GM19463 (cell line): ENCODE measurements around the gene RASIP1.

Experiments used
- ATAC-seq: cut with Tn5 transposase; IDR thresholded peaks from one replicate; pipeline ENCODE4 v1.9.1; 2021; ENCODE audit warnings: mild to moderate bottlenecking, moderate library complexity; ENCODE audit not compliant: unreplicated experiment

Gene RASIP1

GRCh38 chr19:48676487-48676886, 63.9 kb downstream of the RASIP1 start:
- ATAC-seq, result no peak

DNA sequence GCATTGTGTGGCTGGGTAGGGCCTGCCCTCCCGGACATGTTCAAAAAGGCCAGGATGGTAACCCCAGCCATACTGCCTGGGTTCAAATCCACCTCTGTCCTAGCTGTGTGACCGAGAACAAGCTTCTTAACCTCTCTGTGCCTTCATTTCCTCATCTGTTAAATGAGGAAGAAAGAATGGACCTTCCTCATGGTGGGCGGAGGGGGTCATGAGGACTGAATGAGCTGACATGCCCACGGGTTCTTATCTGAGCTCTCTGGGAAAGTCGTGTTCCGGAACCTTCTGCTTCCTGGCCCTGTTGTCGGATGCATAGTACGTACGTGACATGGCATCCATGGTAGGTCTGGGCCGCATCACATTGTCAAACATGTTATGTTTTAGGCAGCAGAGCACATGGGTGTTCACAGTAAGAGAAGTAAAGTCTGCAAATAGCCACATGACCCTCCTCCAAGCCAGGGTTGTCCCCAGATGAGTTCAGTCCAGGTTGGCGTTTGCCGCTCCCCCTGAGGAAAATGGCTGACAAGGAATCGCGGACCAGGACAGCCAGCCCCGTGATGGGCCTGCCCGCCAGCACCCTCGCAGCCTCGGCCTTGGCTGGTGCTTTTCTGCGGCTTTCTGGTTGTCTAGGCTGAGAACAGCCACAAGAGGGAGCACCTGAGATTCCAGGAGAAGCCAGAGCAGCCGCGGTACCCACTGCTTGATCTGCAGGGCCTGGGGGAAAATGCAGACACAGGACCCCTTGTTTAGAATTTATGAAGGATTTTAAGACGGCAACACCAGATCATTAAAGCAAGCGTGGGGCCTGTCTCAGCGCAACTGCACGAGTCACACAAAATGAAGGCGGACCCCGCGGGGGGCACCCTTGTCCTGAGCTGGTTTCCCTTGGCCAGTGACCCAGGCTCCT, 65.2 kb downstream of the RASIP1 start:
- no peak for ATAC-seq

DNA sequence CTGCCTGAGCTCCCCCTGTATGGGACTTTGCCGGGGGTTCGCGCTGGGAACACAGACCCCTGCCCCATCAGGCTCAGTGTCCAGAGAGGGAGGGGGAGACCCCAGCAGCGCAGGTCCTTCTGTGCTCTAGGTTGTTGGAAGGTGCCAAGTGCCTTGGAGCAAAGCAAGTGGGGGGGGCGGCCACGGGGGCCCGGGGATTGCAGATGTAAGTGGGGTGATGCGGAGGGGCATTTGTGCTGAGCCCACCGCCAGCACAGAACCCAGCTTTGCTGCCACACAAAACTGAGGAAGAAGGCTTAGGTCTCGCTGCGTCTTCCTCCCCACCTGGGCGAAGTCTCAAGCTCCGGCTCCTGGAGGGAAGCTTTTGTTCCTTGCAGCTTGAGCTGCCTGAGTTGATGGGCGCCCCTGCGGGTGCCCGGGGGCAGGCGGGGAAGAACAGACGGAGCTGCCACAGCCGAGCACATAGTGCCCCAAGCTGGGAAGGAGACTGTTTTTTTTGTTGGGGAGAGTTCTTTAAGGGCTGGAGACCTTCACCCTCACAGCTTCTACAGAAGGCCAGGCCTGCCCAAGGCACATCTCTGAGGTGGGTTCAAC, 66.1 kb downstream of the RASIP1 start:
- no peak for ATAC-seq

DNA sequence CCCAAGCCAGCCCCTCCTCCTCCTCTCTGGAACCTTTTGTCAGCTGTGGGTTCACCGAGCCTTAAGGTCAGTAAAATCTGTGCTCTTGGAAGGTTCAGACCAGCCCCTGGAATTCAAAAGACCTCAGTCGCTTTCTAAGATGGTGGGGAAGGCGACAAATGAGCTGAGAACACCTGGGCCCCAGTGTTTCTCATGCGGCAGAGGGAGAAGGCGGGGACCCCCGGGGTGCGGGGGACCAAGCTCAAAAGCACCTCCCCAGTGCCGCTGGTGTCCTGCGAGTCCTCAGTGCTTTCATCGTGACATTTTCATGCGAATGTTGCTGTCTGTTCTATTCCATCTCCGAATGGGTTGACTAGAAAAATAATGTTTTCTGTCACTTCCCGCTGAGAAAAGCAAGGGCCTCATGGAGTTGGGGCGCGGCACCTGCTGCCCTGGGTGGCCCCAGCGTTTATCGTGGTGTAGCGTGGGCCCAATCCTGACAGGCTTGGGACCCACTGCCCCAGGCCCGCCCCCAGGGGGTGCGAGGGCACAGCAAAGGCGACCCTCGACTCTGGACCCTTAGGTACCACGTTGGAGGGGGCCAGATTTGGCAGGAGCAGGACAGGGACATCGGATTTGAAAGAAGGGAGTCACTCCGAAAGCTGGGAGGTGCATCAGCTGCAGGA, 66.8 kb downstream of the RASIP1 start:
- no peak for ATAC-seq

GRCh38 chr19:48672994-48673393, 67.4 kb downstream of the RASIP1 start, which contains the start of gene NTN5:
NTN5 (minus strand) TSS chr19:48673017; CDS start chr19:48670986, 2,031 bp downstream.
- no peak for ATAC-seq

GRCh38 chr19:48671446-48671995, 68.9 kb downstream of the RASIP1 start:
- ATAC-seq, result no peak

- ATAC-seq, result no peak
Measured at GRCh38 chr19:48670699-48671445, 69.5 kb downstream of the RASIP1 start.
